Measurements from ENCODE around the gene DLG5.

The DLG5 gene

GRCh38 chr10:77837248-77837924 lies 89.2 kb downstream of the DLG5 start:
- DNase-seq = peak; percentile 2

- peak; percentile 7 for DNase-seq
These were observed 90.2 kb downstream of the DLG5 start for GRCh38 chr10:77836299-77836820.

- no peak for DNase-seq
These were observed 90.9 kb downstream of the DLG5 start for GRCh38 chr10:77835669-77836086.

- DNase-seq = no peak
These were observed 91.4 kb downstream of the DLG5 start for GRCh38 chr10:77834943-77835668.

GRCh38 chr10:77834540-77834939 lies 92.0 kb downstream of the DLG5 start:
- DNase-seq = no peak

GRCh38 chr10:77833792-77834191 lies 92.8 kb downstream of the DLG5 start:
- no peak for DNase-seq

- DNase-seq = no peak
These were observed 93.3 kb downstream of the DLG5 start for GRCh38 chr10:77833225-77833624.

GRCh38 chr10:77832238-77832637 lies 94.3 kb downstream of the DLG5 start:
- DNase-seq = no peak

GRCh38 chr10:77829356-77829755 lies 97.2 kb downstream of the DLG5 start:
- DNase-seq = no peak

GRCh38 chr10:77828377-77828776 lies 98.2 kb downstream of the DLG5 start:
- DNase-seq = no peak

- no peak for DNase-seq
These were observed 99.2 kb downstream of the DLG5 start for GRCh38 chr10:77827366-77827765.

- DNase-seq = no peak
These were observed 100.6 kb downstream of the DLG5 start for GRCh38 chr10:77825965-77826364.

- DNase-seq = no peak
These were observed 101.6 kb downstream of the DLG5 start for GRCh38 chr10:77824908-77825307.

GRCh38 chr10:77823811-77824542 lies 102.6 kb downstream of the DLG5 start:
- DNase-seq = no peak

GRCh38 chr10:77821551-77821950 lies 105.0 kb downstream of the DLG5 start:
- DNase-seq = no peak

GRCh38 chr10:77821036-77821435 lies 105.5 kb downstream of the DLG5 start:
- DNase-seq = no peak

GRCh38 chr10:77820349-77820748 lies 106.2 kb downstream of the DLG5 start:
- no peak for DNase-seq

GRCh38 chr10:77819210-77820112 lies 107.1 kb downstream of the DLG5 start:
- DNase-seq = no peak

GRCh38 chr10:77818378-77818777 lies 108.2 kb downstream of the DLG5 start:
- no peak for DNase-seq

- no peak for DNase-seq
These were observed 109.0 kb downstream of the DLG5 start for GRCh38 chr10:77817541-77817940.

GRCh38 chr10:77816311-77816710 lies 110.2 kb downstream of the DLG5 start:
- no peak for DNase-seq

- no peak for DNase-seq
These were observed 113.8 kb downstream of the DLG5 start for GRCh38 chr10:77812741-77813140.
